Endothelial cell of umbilical vein (primary cell): ENCODE data around the gene CLINT1. TPM values are rescaled to one million over a fixed set of nuclear protein-coding genes. Genes with fewer than 3 reads are reported as not detected.

Source experiments
- BruUV-seq: library from RNA; stranded (reverse); fragments of 400-500 nt; replicated peaks from 2 replicates; lab custom pipeline; 2021; lab: Mats Ljungman, UMichigan
- CTCF ChIA-PET: fragments of 300-600, 350-600 bp; sonication (Branson Sonifier 250); formaldehyde crosslinking; loops from one replicate; lab custom pipeline; 2021; ENCODE audit warnings: antibody characterized with exemption, inconsistent platforms; lab: Charles Lee
- POLR2A ChIA-PET: fragments of 300-600, 350-600 bp; sonication (Branson Sonifier 250); formaldehyde crosslinking; loops from one replicate; lab custom pipeline; 2021; ENCODE audit warnings: antibody characterized with exemption, inconsistent platforms; lab: Charles Lee
- DNase-seq: peaks from one replicate; pipeline ENCODE4 v3.0.0-alpha.2; 2011; ENCODE audit warnings: low read depth, low spot score
- FAIRE-seq: peaks from 2 replicates; lab custom pipeline; 2011; peaks lifted over from hg19 to GRCh38; lab: Jason Lieb, UNC
- H2AFZ ChIP-seq: 2 replicates; pipeline ENCODE4 v1.6.0; 2012; ENCODE audit warnings: low read depth, low read length, control low read depth, inconsistent platforms
- H3K27ac ChIP-seq: 2 replicates; pipeline ENCODE4 v1.5.1; 2011; ENCODE audit warnings: low read depth, mild to moderate bottlenecking, control low read depth, low read length, moderate library complexity; ENCODE audit not compliant: insufficient read depth
- H3K27me3 ChIP-seq, 2 experiments: 2 replicates each; pipeline versions ENCODE4 v1.6.0 to v1.6.1; 2011; ENCODE audit warnings: low read length in 2 of 2, mixed read lengths in 1 of 2; ENCODE audit not compliant: control insufficient read depth in 2 of 2, insufficient read depth in 2 of 2
- H3K36me3 ChIP-seq, 2 experiments: 2 replicates in 1 of 2; 3 replicates in 1 of 2; pipeline ENCODE4 v1.5.1; 2011; ENCODE audit warnings: low read length in 2 of 2, mild to moderate bottlenecking in 1 of 2, moderate library complexity in 1 of 2; ENCODE audit not compliant: control insufficient read depth in 2 of 2, insufficient read depth in 2 of 2; ENCODE audit errors: extremely low read depth in 1 of 2
- H3K4me1 ChIP-seq: 3 replicates; pipeline ENCODE4 v1.5.1; 2011; ENCODE audit warnings: mild to moderate bottlenecking, low read length; ENCODE audit not compliant: control insufficient read depth, insufficient read depth; ENCODE audit errors: extremely low read depth
- H3K4me2 ChIP-seq: 2 replicates; pipeline ENCODE4 v1.6.1; 2011; ENCODE audit warnings: low read length, control low read depth, mixed read lengths; ENCODE audit not compliant: insufficient read depth
- H3K4me3 ChIP-seq, 3 experiments: fragments of 200-600 bp in 1 of 3; sonication (generic), shearing (Covaris generic) in 1 of 3; replicated peaks in 1 of 3; 2 replicates each; pipeline ENCODE4 v1.5.1; 2011 to 2016; ENCODE audit warnings: control low read depth in 3 of 3, low read length in 3 of 3, mild to moderate bottlenecking in 2 of 3, inconsistent platforms in 1 of 3, low read depth in 1 of 3, moderate library complexity in 1 of 3; ENCODE audit not compliant: insufficient read depth in 1 of 3
- H3K79me2 ChIP-seq: 2 replicates; pipeline ENCODE4 v1.6.0; 2012; ENCODE audit warnings: low read length, inconsistent platforms; ENCODE audit not compliant: control insufficient read depth, insufficient read depth
- H3K9ac ChIP-seq: replicated peaks from 2 replicates; pipeline ENCODE3; 2011; ENCODE audit warnings: low read length, control low read depth; ENCODE audit not compliant: insufficient read depth; ENCODE audit errors: extremely low read depth
- H3K9me1 ChIP-seq: replicated peaks from 3 replicates; pipeline ENCODE4 v1.6.0; 2011; ENCODE audit warnings: mild to moderate bottlenecking, low read length; ENCODE audit not compliant: control insufficient read depth, insufficient read depth; ENCODE audit errors: extremely low read depth
- H3K9me3 ChIP-seq: replicated peaks from 2 replicates; pipeline ENCODE4 v1.5.1; 2012; ENCODE audit warnings: low read length, inconsistent platforms; ENCODE audit not compliant: control insufficient read depth, insufficient read depth
- H4K20me1 ChIP-seq: replicated peaks from 2 replicates; pipeline ENCODE3; 2011; ENCODE audit warnings: mild to moderate bottlenecking, low read length; ENCODE audit not compliant: control insufficient read depth, insufficient read depth; ENCODE audit errors: extremely low read depth
- CTCF ChIP-seq, 2 donors: IDR thresholded peaks; 1 replicate in 1 of 2; 2 replicates in 1 of 2; pipeline ENCODE4 v1.5.1; 2011; ENCODE audit warnings: low read length in 2 of 2, mild to moderate bottlenecking in 2 of 2, moderate library complexity in 2 of 2, control low read depth in 1 of 2, inconsistent platforms in 1 of 2, low read depth in 1 of 2; ENCODE audit not compliant: insufficient read depth in 1 of 2; ENCODE audit errors: extremely low read depth in 1 of 2
- EZH2 ChIP-seq: IDR thresholded peaks from 2 replicates; pipeline ENCODE4 v1.6.1; 2012; ENCODE audit warnings: borderline replicate concordance, low read depth, mild to moderate bottlenecking, moderate library complexity, low read length, inconsistent platforms; ENCODE audit not compliant: severe bottlenecking
- FOS ChIP-seq: IDR thresholded peaks from 2 replicates; pipeline ENCODE4 v1.6.1; 2011; ENCODE audit warnings: mild to moderate bottlenecking, low read length, moderate library complexity, borderline replicate concordance; ENCODE audit not compliant: insufficient read depth
- GATA2 ChIP-seq: IDR thresholded peaks from 2 replicates; pipeline ENCODE4 v1.7.0; 2011; ENCODE audit warnings: low read depth, mild to moderate bottlenecking, moderate library complexity, mixed read lengths, low read length; ENCODE audit not compliant: insufficient read length, insufficient read depth
- JUN ChIP-seq: IDR thresholded peaks from 2 replicates; pipeline ENCODE4 v1.6.1; 2011; ENCODE audit warnings: borderline replicate concordance, low read depth; ENCODE audit not compliant: insufficient read length, insufficient read depth
- MAX ChIP-seq: IDR thresholded peaks from 2 replicates; pipeline ENCODE4 v1.6.1; 2011; ENCODE audit not compliant: insufficient read depth, insufficient read length
- MYC ChIP-seq: IDR thresholded peaks from one replicate; pipeline ENCODE4 v1.6.1; 2011; ENCODE audit warnings: mild to moderate bottlenecking, low read depth, low read length
- POLR2A ChIP-seq: IDR thresholded peaks from 2 replicates; pipeline ENCODE4 v1.6.1; 2012; ENCODE audit warnings: low read depth, mild to moderate bottlenecking, control low read depth, low read length
- POLR2AphosphoS5 ChIP-seq: IDR thresholded peaks from 2 replicates; pipeline ENCODE4 v1.6.1; 2012; ENCODE audit warnings: low read depth, mild to moderate bottlenecking, control low read depth, low read length, moderate library complexity; ENCODE audit not compliant: insufficient read depth
- dilution Hi-C: fragments of 300-500 bp; cut with MboI; formaldehyde crosslinking; loops from one replicate; pipeline ENCODE4 v1.15.0; 2019; ENCODE audit warnings: low sequenced_read_pairs; ENCODE audit not compliant: extremely low pct_ligation_motif_present
- intact Hi-C: fragments of 100-400 bp; cut with micrococcal nuclease; formaldehyde crosslinking; loops from one replicate; pipeline ENCODE4 v1.10.0; 2022
- polyA plus RNA-seq, 4 experiments: library from polyadenylated mRNA; depleted of rRNA in 3 of 4; stranded (reverse) in 3 of 4; unstranded in 1 of 4; fragments of >200 nt; gene quantifications; 2 replicates each; pipeline versions ENCODE4 v1.2.1 to v1.2.3, GENCODE V29; 2011 to 2012; ENCODE audit warnings: missing spikeins in 1 of 4
- total RNA-seq: library from RNA; stranded (reverse); gene quantifications from 2 replicates; pipeline ENCODE4 v1.2.3, GENCODE V29; 2021

CLINT1 gene
- total and polyA plus RNA-seq, 2 donors (not counting 3 experiments of a cell fraction or from before 2014, with no cell fraction given) = 76.6 to 158 TPM

GRCh38 chr5:157766442-157766841 is 92.5 kb downstream of the CLINT1 start:
- CTCF ChIA-PET = interaction anchor here (0.6 kb wide), 1 partner anchor 182 kb away, joined by 3 read pairs; no protein-coding TSS in a partner anchor
- BruUV-seq = no TSS peak

More at GRCh38 chr5:157766442-157766841, 92.5 kb downstream of the CLINT1 start:
- Histone ChIP-seq H3K36me3 (peaks cover 0 to 1% of the 10 kb centered on the region in 2 experiments), H2AFZ (no peak overlapping the region), H3K4me1 (no peaks in the 10 kb centered on the region), H4K20me1 (no peaks in the 10 kb centered on the region), H3K4me3 (no peak overlapping the region), H3K27ac (no peak overlapping the region), H3K4me2 (no peak overlapping the region), H3K79me2 (no peaks in the 10 kb centered on the region), H3K27me3 (peaks cover 0 to 3% of the 10 kb centered on the region in 2 experiments), H3K9me1 (no peaks in the 10 kb centered on the region), H3K9ac (no peak overlapping the region), H3K9me3 (no peaks in the 10 kb centered on the region)
- no peak for TF ChIP-seq POLR2AphosphoS5
- no peak for TF ChIP-seq MAX
- no peak for TF ChIP-seq POLR2A
- TF ChIP-seq MYC = no peak
- no peak for TF ChIP-seq GATA2
- TF ChIP-seq FOS = no peak
- TF ChIP-seq CTCF (IDR thresholded peaks at IDR 0.05; ENCODE audit: extremely low read depth in 1 of 2, insufficient read depth in 1 of 2, low read depth in 1 of 2, low read length in 2 of 2) = no peak
- TF ChIP-seq JUN = no peak
- TF ChIP-seq EZH2 = no peak
- DNase-seq = no peak
- FAIRE-seq = no peak
- dilution Hi-C loops (no loop called here), intact Hi-C loops (no loop called here)
- POLR2A ChIA-PET = no interaction called here
